HepG2 (cell line): Measurements from ENCODE around the gene PITX3. TPM values are rescaled to one million over a fixed set of nuclear protein-coding genes. Genes with fewer than 3 reads are reported as not detected.

Experiments used
- ATAC-seq: fragments of 200-7000 bp; cut with Tn5 transposase; 3 replicates; pipeline ENCODE4 v1.9.1; 2020; ENCODE audit warnings: mild to moderate bottlenecking, moderate library complexity
- BruUV-seq: library from RNA; stranded (reverse); fragments of 400-500 nt; replicated peaks from 2 replicates; lab custom pipeline; 2021; lab: Mats Ljungman, UMichigan
- CTCF ChIA-PET: fragments of 300-600 bp; formaldehyde crosslinking; extraction: SDS; loops from one replicate; lab custom pipeline; 2021; ENCODE audit warnings: low total read pairs, inconsistent platforms, low intra/inter-chr PET ratio; lab: Yijun Ruan, JAX
- POLR2A ChIA-PET: fragments of 350-600 bp; sonication (Branson Sonifier 250); formaldehyde crosslinking; loops from one replicate; lab custom pipeline; 2020; ENCODE audit warnings: antibody characterized with exemption, inconsistent platforms; lab: Yijun Ruan, JAX
- DNase-seq: peaks from one replicate; pipeline ENCODE4 v3.0.0-alpha.2; 2015; ENCODE audit warnings: low spot score
- FAIRE-seq: peaks from 3 replicates; lab custom pipeline; 2011; peaks lifted over from hg19 to GRCh38; lab: Jason Lieb, UNC
- H2AFZ ChIP-seq: one replicate; pipeline ENCODE4 v1.6.1; 2011; ENCODE audit warnings: low read length, inconsistent platforms
- H3K27ac ChIP-seq: fragments of 300-600 bp; 3 replicates; pipeline ENCODE4 v1.8.0; 2011; ENCODE audit warnings: mixed run types, mild to moderate bottlenecking, mixed read lengths, low read length, inconsistent platforms; ENCODE audit not compliant: insufficient read depth; ENCODE audit errors: extremely low read length
- H3K27me3 ChIP-seq, 2 experiments: fragments of 200-600 bp in 1 of 2; 2 replicates in 1 of 2; 3 replicates in 1 of 2; pipeline versions ENCODE4 v1.6.0 to v1.8.0; 2011; ENCODE audit warnings: low read length in 2 of 2, mild to moderate bottlenecking in 2 of 2, moderate library complexity in 2 of 2, inconsistent platforms in 1 of 2; ENCODE audit not compliant: insufficient read depth in 2 of 2, control insufficient read depth in 1 of 2
- H3K36me3 ChIP-seq, 2 experiments: fragments of 200-600 bp in 1 of 2; replicated peaks in 1 of 2; 2 replicates in 1 of 2; 3 replicates in 1 of 2; pipeline versions ENCODE4 v1.5.1 to v1.8.0; 2011; ENCODE audit warnings: low read length in 2 of 2, inconsistent platforms in 1 of 2; ENCODE audit not compliant: insufficient read depth in 2 of 2, control insufficient read depth in 1 of 2
- H3K4me1 ChIP-seq: 2 replicates; pipeline ENCODE4 v1.5.1; 2012; ENCODE audit warnings: low read length, inconsistent platforms; ENCODE audit not compliant: insufficient read depth
- H3K4me2 ChIP-seq: 2 replicates; pipeline ENCODE4 v1.6.0; 2011; ENCODE audit warnings: low read depth, low read length, inconsistent platforms
- H3K4me3 ChIP-seq, 3 experiments: fragments of 200-600 bp in 1 of 3; sonication (generic), shearing (Covaris generic) in 1 of 3; replicated peaks in 1 of 3; 2 replicates each; pipeline ENCODE4 v1.5.1; 2011 to 2016; ENCODE audit warnings: low read length in 3 of 3, inconsistent platforms in 2 of 3, low read depth in 2 of 3, mild to moderate bottlenecking in 2 of 3, control low read depth in 1 of 3, mixed read lengths in 1 of 3; ENCODE audit not compliant: insufficient read depth in 1 of 3
- H3K79me2 ChIP-seq: one replicate; pipeline ENCODE4 v1.6.1; 2011; ENCODE audit warnings: low read length, inconsistent platforms; ENCODE audit not compliant: insufficient read depth
- H3K9ac ChIP-seq: 2 replicates; pipeline ENCODE4 v1.6.0; 2011; ENCODE audit warnings: mild to moderate bottlenecking, low read depth, low read length, inconsistent platforms; ENCODE audit not compliant: insufficient read depth
- H3K9me3 ChIP-seq: 2 replicates; pipeline ENCODE4 v1.5.1; 2012; ENCODE audit warnings: mild to moderate bottlenecking, low read length
- H4K20me1 ChIP-seq: 2 replicates; pipeline ENCODE4 v1.6.0; 2011; ENCODE audit warnings: inconsistent platforms, mild to moderate bottlenecking, low read length, moderate library complexity; ENCODE audit not compliant: insufficient read depth
- CCAR2 ChIP-seq: fragments of 200-400 bp; formaldehyde crosslinking; optimal IDR thresholded peaks from 2 replicates; pipeline ENCODE3; 2018; ENCODE audit warnings: low read depth, mild to moderate bottlenecking, low read length, moderate library complexity
- ELF4 ChIP-seq: sonication (generic); formaldehyde crosslinking; IDR thresholded peaks from 2 replicates; pipeline ENCODE4 v1.5.0; 2020; ENCODE audit warnings: missing genetic modification reagents, mild to moderate bottlenecking, moderate library complexity, borderline replicate concordance
- HMG20B ChIP-seq: conservative IDR thresholded peaks from 2 replicates; pipeline ENCODE4 v1.6.1; 2016; ENCODE audit warnings: missing genetic modification reagents, missing compliant biosample characterization
- KDM3A ChIP-seq: IDR thresholded peaks from 2 replicates; pipeline ENCODE4 v1.6.1; 2018; ENCODE audit warnings: low read depth, missing compliant biosample characterization
- KLF15 ChIP-seq: sonication (generic); formaldehyde crosslinking; IDR thresholded peaks from 2 replicates; pipeline ENCODE4 v1.8.1; 2023; ENCODE audit warnings: borderline replicate concordance, mild to moderate bottlenecking, inconsistent platforms, missing genetic modification reagents, mixed read lengths
- RFX3 ChIP-seq: IDR thresholded peaks from 2 replicates; pipeline ENCODE4 v1.6.1; 2016; ENCODE audit warnings: missing biosample characterization, missing genetic modification reagents
- RXRB ChIP-seq: IDR thresholded peaks from 2 replicates; pipeline ENCODE4 v1.6.1; 2016; ENCODE audit warnings: borderline replicate concordance, missing genetic modification reagents, missing compliant biosample characterization
- SMARCE1 ChIP-seq: fragments of 450-650 bp; IDR thresholded peaks from 2 replicates; pipeline ENCODE4 v1.6.1; 2017; ENCODE audit warnings: borderline replicate concordance
- SNAPC2 ChIP-seq: sonication (generic); formaldehyde crosslinking; IDR thresholded peaks from 2 replicates; pipeline ENCODE4 v1.8.1; 2022; ENCODE audit warnings: mild to moderate bottlenecking, missing genetic modification reagents
- ZNF326 ChIP-seq: sonication (generic); formaldehyde crosslinking; IDR thresholded peaks from 2 replicates; pipeline ENCODE4 v1.4.0; 2020; ENCODE audit warnings: missing genetic modification reagents, borderline replicate concordance
- WGBS: methylation state at CpG from one replicate; pipeline ENCODE4 v1.1.6; 2017; ENCODE audit warnings: low lambda C conversion rate; 5-methylcytosine and 5-hydroxymethylcytosine counted together
- in situ Hi-C: cut with HindIII; loops from 2 replicates; pipeline ENCODE4 v1.10.0; 2017; ENCODE audit warnings: low pct_unique_long_range_greater_than_20kb; ENCODE audit not compliant: extremely low pct_ligation_motif_present
- intact Hi-C: fragments of 100-400 bp; cut with micrococcal nuclease; formaldehyde crosslinking; loops from one replicate; pipeline ENCODE4 v1.10.0; 2022; ENCODE audit not compliant: unreplicated experiment
- polyA plus RNA-seq, 8 experiments: library from polyadenylated mRNA; depleted of rRNA in 3 of 8; stranded (reverse) in 7 of 8; unstranded in 1 of 8; fragments of >200 nt; fragmentation: Illumina TruSeq in 4 of 8; extraction: Trizol in 4 of 8; gene quantifications; 2 replicates each; pipeline versions ENCODE4 v1.2.1 to v1.2.3, GENCODE V29; 2011 to 2016; ENCODE audit warnings: low read depth in 4 of 8, missing spikeins in 1 of 8, mixed read lengths in 1 of 8; ENCODE audit not compliant: insufficient read depth in 1 of 8
- total RNA-seq, 5 experiments: library from RNA; depleted of rRNA; stranded (reverse); fragments of >200 nt; fragmentation: Illumina TruSeq; extraction: Trizol; gene quantifications; 2 replicates each; pipeline ENCODE4 v1.2.3, GENCODE V29; 2016; ENCODE audit warnings: low read depth in 1 of 5
- TF ChIP-seq, protein P1 (sequence below): sonication (generic); formaldehyde crosslinking; IDR thresholded peaks from 2 replicates; pipeline ENCODE4 v1.8.0; 2022; ENCODE audit warnings: mild to moderate bottlenecking, missing genetic modification reagents
- TF ChIP-seq, protein P2 (sequence below): IDR thresholded peaks from 2 replicates; pipeline ENCODE4 v1.6.1; 2016
- TF ChIP-seq, protein P3 (sequence below): sonication (generic); formaldehyde crosslinking; IDR thresholded peaks from 2 replicates; pipeline ENCODE4 v1.4.0; 2020; ENCODE audit warnings: mild to moderate bottlenecking, missing genetic modification reagents

PITX3 gene
- total and polyA plus RNA-seq, 2 of the 13 experiments (the other 11 are each of a cell fraction or from before 2014, with no cell fraction given): not detected

DNA sequence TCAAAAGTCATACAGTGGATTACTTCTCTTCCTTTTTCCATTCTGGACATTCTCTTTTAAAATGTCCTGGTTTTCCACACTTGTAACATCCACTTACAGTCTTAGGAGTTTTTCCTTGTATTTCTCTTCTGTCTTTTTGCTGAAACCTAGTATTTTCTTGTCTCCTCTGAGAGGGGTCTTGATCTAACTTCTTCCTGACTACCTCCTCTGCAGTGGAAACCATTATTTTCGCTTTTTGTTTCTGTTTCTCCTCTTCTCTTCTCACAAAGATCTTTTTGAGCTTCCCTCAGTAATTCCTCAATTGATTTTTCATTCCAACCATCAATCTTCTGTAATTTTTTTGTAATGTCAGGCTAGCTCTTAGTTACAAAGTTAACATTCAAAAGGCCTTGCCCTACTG lies 38.9 kb downstream of the PITX3 start:
- Histone ChIP-seq H4K20me1 (no peaks in the 10 kb centered on the region), H3K9me3 (no peaks in the 10 kb centered on the region), H3K27me3 (no peaks in the 10 kb centered on the region; a peak in 2 of 5 replicates), H3K4me2 (no peak overlapping the region), H3K79me2 (no peaks in the 10 kb centered on the region), H3K36me3 (no peaks in the 10 kb centered on the region), H3K4me1 (peaks cover 12% of the 10 kb centered on the region), H3K9ac (no peak overlapping the region), H3K27ac (no peak overlapping the region), H3K4me3 (no peak overlapping the region), H2AFZ (no peak overlapping the region)
- no TSS peak for BruUV-seq
- no peak for FAIRE-seq
- no peak for DNase-seq
- ATAC-seq: no peak
- POLR2A ChIA-PET: no interaction called here
- WGBS: 2% methylated on average over 1 of the region's 1 CpG
- intact Hi-C loops: no loop called here
- in situ Hi-C loops: no loop called here
- CTCF ChIA-PET: no interaction called here
- TF ChIP-seq KDM3A (no peak), RXRB (CRISPR knock-in tag) (no peak), ELF4 (CRISPR knock-in tag) (no peak), KLF15 (CRISPR knock-in tag) (no peak), CCAR2 (no peak), HMG20B (CRISPR knock-in tag) (no peak), ZNF326 (CRISPR knock-in tag) (no peak), SNAPC2 (CRISPR knock-in tag) (no peak), RFX3 (CRISPR knock-in tag) (no peak), SMARCE1 (no peak)
- TF ChIP-seq, protein P1, sequence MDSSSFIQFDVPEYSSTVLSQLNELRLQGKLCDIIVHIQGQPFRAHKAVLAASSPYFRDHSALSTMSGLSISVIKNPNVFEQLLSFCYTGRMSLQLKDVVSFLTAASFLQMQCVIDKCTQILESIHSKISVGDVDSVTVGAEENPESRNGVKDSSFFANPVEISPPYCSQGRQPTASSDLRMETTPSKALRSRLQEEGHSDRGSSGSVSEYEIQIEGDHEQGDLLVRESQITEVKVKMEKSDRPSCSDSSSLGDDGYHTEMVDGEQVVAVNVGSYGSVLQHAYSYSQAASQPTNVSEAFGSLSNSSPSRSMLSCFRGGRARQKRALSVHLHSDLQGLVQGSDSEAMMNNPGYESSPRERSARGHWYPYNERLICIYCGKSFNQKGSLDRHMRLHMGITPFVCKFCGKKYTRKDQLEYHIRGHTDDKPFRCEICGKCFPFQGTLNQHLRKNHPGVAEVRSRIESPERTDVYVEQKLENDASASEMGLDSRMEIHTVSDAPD (CRISPR knock-in tag): no peak
- TF ChIP-seq, protein P2, sequence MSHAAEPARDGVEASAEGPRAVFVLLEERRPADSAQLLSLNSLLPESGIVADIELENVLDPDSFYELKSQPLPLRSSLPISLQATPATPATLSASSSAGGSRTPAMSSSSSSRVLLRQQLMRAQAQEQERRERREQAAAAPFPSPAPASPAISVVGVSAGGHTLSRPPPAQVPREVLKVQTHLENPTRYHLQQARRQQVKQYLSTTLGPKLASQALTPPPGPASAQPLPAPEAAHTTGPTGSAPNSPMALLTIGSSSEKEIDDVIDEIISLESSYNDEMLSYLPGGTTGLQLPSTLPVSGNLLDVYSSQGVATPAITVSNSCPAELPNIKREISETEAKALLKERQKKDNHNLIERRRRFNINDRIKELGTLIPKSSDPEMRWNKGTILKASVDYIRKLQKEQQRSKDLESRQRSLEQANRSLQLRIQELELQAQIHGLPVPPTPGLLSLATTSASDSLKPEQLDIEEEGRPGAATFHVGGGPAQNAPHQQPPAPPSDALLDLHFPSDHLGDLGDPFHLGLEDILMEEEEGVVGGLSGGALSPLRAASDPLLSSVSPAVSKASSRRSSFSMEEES (CRISPR knock-in tag): no peak
- TF ChIP-seq, protein P3, sequence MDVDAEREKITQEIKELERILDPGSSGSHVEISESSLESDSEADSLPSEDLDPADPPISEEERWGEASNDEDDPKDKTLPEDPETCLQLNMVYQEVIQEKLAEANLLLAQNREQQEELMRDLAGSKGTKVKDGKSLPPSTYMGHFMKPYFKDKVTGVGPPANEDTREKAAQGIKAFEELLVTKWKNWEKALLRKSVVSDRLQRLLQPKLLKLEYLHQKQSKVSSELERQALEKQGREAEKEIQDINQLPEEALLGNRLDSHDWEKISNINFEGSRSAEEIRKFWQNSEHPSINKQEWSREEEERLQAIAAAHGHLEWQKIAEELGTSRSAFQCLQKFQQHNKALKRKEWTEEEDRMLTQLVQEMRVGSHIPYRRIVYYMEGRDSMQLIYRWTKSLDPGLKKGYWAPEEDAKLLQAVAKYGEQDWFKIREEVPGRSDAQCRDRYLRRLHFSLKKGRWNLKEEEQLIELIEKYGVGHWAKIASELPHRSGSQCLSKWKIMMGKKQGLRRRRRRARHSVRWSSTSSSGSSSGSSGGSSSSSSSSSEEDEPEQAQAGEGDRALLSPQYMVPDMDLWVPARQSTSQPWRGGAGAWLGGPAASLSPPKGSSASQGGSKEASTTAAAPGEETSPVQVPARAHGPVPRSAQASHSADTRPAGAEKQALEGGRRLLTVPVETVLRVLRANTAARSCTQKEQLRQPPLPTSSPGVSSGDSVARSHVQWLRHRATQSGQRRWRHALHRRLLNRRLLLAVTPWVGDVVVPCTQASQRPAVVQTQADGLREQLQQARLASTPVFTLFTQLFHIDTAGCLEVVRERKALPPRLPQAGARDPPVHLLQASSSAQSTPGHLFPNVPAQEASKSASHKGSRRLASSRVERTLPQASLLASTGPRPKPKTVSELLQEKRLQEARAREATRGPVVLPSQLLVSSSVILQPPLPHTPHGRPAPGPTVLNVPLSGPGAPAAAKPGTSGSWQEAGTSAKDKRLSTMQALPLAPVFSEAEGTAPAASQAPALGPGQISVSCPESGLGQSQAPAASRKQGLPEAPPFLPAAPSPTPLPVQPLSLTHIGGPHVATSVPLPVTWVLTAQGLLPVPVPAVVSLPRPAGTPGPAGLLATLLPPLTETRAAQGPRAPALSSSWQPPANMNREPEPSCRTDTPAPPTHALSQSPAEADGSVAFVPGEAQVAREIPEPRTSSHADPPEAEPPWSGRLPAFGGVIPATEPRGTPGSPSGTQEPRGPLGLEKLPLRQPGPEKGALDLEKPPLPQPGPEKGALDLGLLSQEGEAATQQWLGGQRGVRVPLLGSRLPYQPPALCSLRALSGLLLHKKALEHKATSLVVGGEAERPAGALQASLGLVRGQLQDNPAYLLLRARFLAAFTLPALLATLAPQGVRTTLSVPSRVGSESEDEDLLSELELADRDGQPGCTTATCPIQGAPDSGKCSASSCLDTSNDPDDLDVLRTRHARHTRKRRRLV (CRISPR knock-in tag): no peak
